Gastroesophageal sphincter (tissue), 4 donors: Measurements from ENCODE around the gene CACNA1E. TPM values are rescaled to one million over a fixed set of nuclear protein-coding genes. Genes with fewer than 3 reads are reported as not detected.

Experiments used
- ATAC-seq: fragments of 150-250 bp; one replicate; pipeline ENCODE4 v1.9.1; 2016; ENCODE audit warnings: mild to moderate bottlenecking, moderate library complexity
- H3K27ac ChIP-seq, 4 donors: fragments of 200-600 bp; sonication (generic) in 3 of 4; 1 replicate in 3 of 4; 2 replicates in 1 of 4; pipeline ENCODE4 v1.5.1; 2016 to 2019
- H3K27me3 ChIP-seq: fragments of 200-600 bp; sonication (generic); one replicate; pipeline ENCODE4 v1.5.1; 2019
- H3K36me3 ChIP-seq, 2 donors: fragments of 200-600 bp; sonication (generic); one replicate each; pipeline ENCODE4 v1.5.1; 2019; ENCODE audit warnings: control low read depth in 1 of 2
- H3K4me1 ChIP-seq, 3 donors: fragments of 200-600 bp; sonication (generic); 1 replicate in 2 of 3; 2 replicates in 1 of 3; pipeline ENCODE4 v1.5.1; 2016 to 2019; ENCODE audit warnings: control low read depth in 2 of 3
- H3K4me3 ChIP-seq, 2 donors: fragments of 200-600 bp; sonication (generic); one replicate each; pipeline ENCODE4 v1.5.1; 2019; ENCODE audit warnings: mild to moderate bottlenecking in 1 of 2, moderate library complexity in 1 of 2
- H3K9me3 ChIP-seq, 3 donors: fragments of 200-600 bp; sonication (generic); one replicate each; pipeline ENCODE4 v1.5.1; 2017 to 2019; ENCODE audit warnings: control low read depth in 2 of 3
- CTCF ChIP-seq, 4 experiments: fragments of 200-600 bp in 2 of 4; fragments of 450-650 bp in 2 of 4; sonication (generic) in 1 of 4; IDR thresholded peaks; one replicate each; pipeline ENCODE4 v1.5.1; 2017 to 2019; ENCODE audit warnings: antibody characterized with exemption in 4 of 4, mild to moderate bottlenecking in 2 of 4, moderate library complexity in 2 of 4
- EP300 ChIP-seq: sonication (generic); formaldehyde crosslinking; IDR thresholded peaks from one replicate; pipeline ENCODE4 v1.6.1; 2017; ENCODE audit warnings: antibody characterized with exemption, mild to moderate bottlenecking
- POLR2A ChIP-seq, 2 donors: fragments of 450-650 bp; IDR thresholded peaks; one replicate each; pipeline ENCODE4 v1.6.1; 2017; ENCODE audit warnings: antibody characterized with exemption in 2 of 2, mild to moderate bottlenecking in 2 of 2, moderate library complexity in 1 of 2
- POLR2AphosphoS5 ChIP-seq: sonication (generic); formaldehyde crosslinking; IDR thresholded peaks from one replicate; pipeline ENCODE4 v1.6.1; 2017; ENCODE audit warnings: antibody characterized with exemption
- WGBS, 2 donors: methylation state at CpG; one replicate each; pipeline ENCODE4 v1.1.5; 2018; ENCODE audit warnings: low coverage in 1 of 2; 5-methylcytosine and 5-hydroxymethylcytosine counted together
- total RNA-seq, 4 donors: library from RNA; depleted of rRNA; stranded (reverse); fragments of >200 nt; gene quantifications; one replicate each; pipeline ENCODE4 v1.1.0, GENCODE V29; 2016

CACNA1E gene
- total RNA-seq, 4 donors from 2014 or later, result 0.13 to 0.23 (median 0.16) TPM

GRCh38 chr1:181496759-181497158 is 13.4 kb downstream of the CACNA1E start:
- H3K4me1 ChIP-seq, result no peaks in the 10 kb centered on the region
- no peak overlapping the region for H3K4me3 ChIP-seq
- TF ChIP-seq POLR2AphosphoS5, result no peak
- no peak for TF ChIP-seq EP300
- TF ChIP-seq CTCF (IDR thresholded peaks at IDR 0.05), result no peak
- TF ChIP-seq POLR2A (IDR thresholded peaks at IDR 0.05), result no peak
- H3K9me3 ChIP-seq, result no peaks in the 10 kb centered on the region
- H3K27me3 ChIP-seq, result no peaks in the 10 kb centered on the region
- H3K27ac ChIP-seq, result no peak overlapping the region
- 90 to 100% methylated on average over 1 of the region's 1 CpG for WGBS, 2 donors
- no peaks in the 10 kb centered on the region for H3K36me3 ChIP-seq
- no peak for ATAC-seq

GRCh38 chr1:181497870-181498269 is 14.6 kb downstream of the CACNA1E start:
- Histone ChIP-seq H3K4me1 (peaks cover 0 to 6% (median 0%) of the 10 kb centered on the region in 3 donors), H3K9me3 (no peaks in the 10 kb centered on the region), H3K4me3 (no peak overlapping the region), H3K36me3 (no peaks in the 10 kb centered on the region), H3K27me3 (no peaks in the 10 kb centered on the region), H3K27ac (no peak overlapping the region)
- TF ChIP-seq POLR2AphosphoS5 (no peak), POLR2A (IDR thresholded peaks at IDR 0.05) (no peak), CTCF (IDR thresholded peaks at IDR 0.05) (no peak), EP300 (no peak)
- no peak for ATAC-seq
- WGBS, 2 donors, result 70% methylated on average over 6 of the region's 6 CpGs; no CpG with 5 or more reads in 1 of the 2 donors

- TF ChIP-seq CTCF (IDR thresholded peaks at IDR 0.05) (no peak), POLR2AphosphoS5 (no peak), EP300 (no peak), POLR2A (IDR thresholded peaks at IDR 0.05) (no peak)
- H3K36me3 ChIP-seq, result no peaks in the 10 kb centered on the region
- H3K27ac ChIP-seq, result no peak overlapping the region
- ATAC-seq, result no peak
- H3K4me3 ChIP-seq, result no peak overlapping the region
- H3K4me1 ChIP-seq, result peaks cover 0 to 6% (median 0%) of the 10 kb centered on the region in 3 donors
- no peaks in the 10 kb centered on the region for H3K27me3 ChIP-seq
- WGBS, 2 donors, result 75 to 82% methylated on average over 3 of the region's 4 CpGs
- H3K9me3 ChIP-seq, result no peaks in the 10 kb centered on the region
Measured at GRCh38 chr1:181499825-181500224, 16.5 kb downstream of the CACNA1E start.

- no peak for ATAC-seq
- no peaks in the 10 kb centered on the region for H3K27me3 ChIP-seq
- no peak overlapping the region for H3K27ac ChIP-seq
- 56 to 81% methylated on average over 2 of the region's 2 CpGs for WGBS, 2 donors
- H3K9me3 ChIP-seq, result no peaks in the 10 kb centered on the region
- no peaks in the 10 kb centered on the region for H3K36me3 ChIP-seq
- peaks cover 0 to 6% (median 0%) of the 10 kb centered on the region in 3 donors for H3K4me1 ChIP-seq
- no peak for TF ChIP-seq CTCF (IDR thresholded peaks at IDR 0.05)
- TF ChIP-seq POLR2AphosphoS5, result no peak
- TF ChIP-seq POLR2A (IDR thresholded peaks at IDR 0.05), result no peak
- no peak for TF ChIP-seq EP300
- no peak overlapping the region for H3K4me3 ChIP-seq
Measured at GRCh38 chr1:181500636-181501035, 17.3 kb downstream of the CACNA1E start.

GRCh38 chr1:181501612-181502011 is 18.3 kb downstream of the CACNA1E start:
- no peaks in the 10 kb centered on the region for H3K27me3 ChIP-seq
- H3K9me3 ChIP-seq, result no peaks in the 10 kb centered on the region
- ATAC-seq, result no peak
- H3K36me3 ChIP-seq, result no peaks in the 10 kb centered on the region
- H3K27ac ChIP-seq, result no peak overlapping the region
- H3K4me1 ChIP-seq, result peaks cover 0 to 6% (median 0%) of the 10 kb centered on the region in 3 donors
- H3K4me3 ChIP-seq, result no peak overlapping the region
- TF ChIP-seq CTCF (IDR thresholded peaks at IDR 0.05), result no peak
- no peak for TF ChIP-seq POLR2AphosphoS5
- no peak for TF ChIP-seq POLR2A (IDR thresholded peaks at IDR 0.05)
- no peak for TF ChIP-seq EP300
- 100% methylated on average over 1 of the region's 1 CpG for WGBS, 2 donors
